HFF-Myc (cell line): ENCODE results near the gene MAPKAPK5.

ENCODE experiments used
- DNase-seq: peaks from one replicate; pipeline ENCODE4 v3.0.0-alpha.2; 2011; ENCODE audit warnings: low read depth; ENCODE audit errors: extremely low read depth
- H3K4me3 ChIP-seq: replicated peaks from 2 replicates; pipeline ENCODE4 v1.5.1; 2011; ENCODE audit warnings: low read depth, mild to moderate bottlenecking, control low read depth, low read length
- CTCF ChIP-seq: IDR thresholded peaks from 2 replicates; pipeline ENCODE4 v1.5.1; 2012; ENCODE audit warnings: mild to moderate bottlenecking, low read depth, low read length, control low read depth; ENCODE audit errors: missing control alignments

MAPKAPK5 gene

GRCh38 chr12:111846016-111846415, 4.0 kb downstream of the MAPKAPK5 start:
- TF ChIP-seq CTCF: no peak
- DNase-seq: no peak
- H3K4me3 ChIP-seq: no peak overlapping the region

- no peak overlapping the region for H3K4me3 ChIP-seq
- DNase-seq: no peak
- TF ChIP-seq CTCF: no peak
Observed at GRCh38 chr12:111850526-111850925, 8.5 kb downstream of the MAPKAPK5 start.

- no peak for TF ChIP-seq CTCF
- H3K4me3 ChIP-seq: no peak overlapping the region
Observed at GRCh38 chr12:111858186-111858585, 16.2 kb downstream of the MAPKAPK5 start.

GRCh38 chr12:111858778-111859177, 16.8 kb downstream of the MAPKAPK5 start:
- H3K4me3 ChIP-seq: no peak overlapping the region
- TF ChIP-seq CTCF: no peak
- no peak for DNase-seq

More at GRCh38 chr12:111858186-111858585, 16.2 kb downstream of the MAPKAPK5 start:
- no peak for DNase-seq

GRCh38 chr12:111864913-111865312, 22.9 kb downstream of the MAPKAPK5 start:
- DNase-seq: no peak
- TF ChIP-seq CTCF: no peak

GRCh38 chr12:111867531-111867930, 25.5 kb downstream of the MAPKAPK5 start:
- no peak for DNase-seq
- no peak overlapping the region for H3K4me3 ChIP-seq
- no peak for TF ChIP-seq CTCF

More at GRCh38 chr12:111864913-111865312, 22.9 kb downstream of the MAPKAPK5 start:
- no peak overlapping the region for H3K4me3 ChIP-seq
